BLaER1 (cell line): Measurements from ENCODE around the gene PNPLA3.
A peak's percentile ranks its signal among the peaks of the same experiment; 100 is the strongest.

Experiments used
- H3K27ac ChIP-seq: shearing (Covaris generic); formaldehyde crosslinking; 2 replicates; pipeline ENCODE4 v1.8.1; 2022
- H3K27me3 ChIP-seq: shearing (Covaris generic); formaldehyde crosslinking; 2 replicates; pipeline ENCODE4 v1.8.1; 2022
- H3K36me3 ChIP-seq: shearing (Covaris generic); formaldehyde crosslinking; 2 replicates; pipeline ENCODE4 v1.8.1; 2022
- H3K4me1 ChIP-seq: shearing (Covaris generic); formaldehyde crosslinking; 2 replicates; pipeline ENCODE4 v1.8.1; 2022
- H3K4me2 ChIP-seq: shearing (Covaris generic); formaldehyde crosslinking; 2 replicates; pipeline ENCODE4 v1.8.1; 2022
- H3K4me3 ChIP-seq: shearing (Covaris generic); formaldehyde crosslinking; 2 replicates; pipeline ENCODE4 v1.8.1; 2022
- H3K9ac ChIP-seq: shearing (Covaris generic); formaldehyde crosslinking; 2 replicates; pipeline ENCODE4 v1.8.1; 2022
- H3K9me3 ChIP-seq: shearing (Covaris generic); formaldehyde crosslinking; 2 replicates; pipeline ENCODE4 v1.8.1; 2022
- H4K20me1 ChIP-seq: shearing (Covaris generic); formaldehyde crosslinking; 2 replicates; pipeline ENCODE4 v1.8.1; 2022
- Cebpa-rat ChIP-seq: shearing (Covaris generic); IDR thresholded peaks from 2 replicates; pipeline ENCODE4 v1.8.1; 2022

PNPLA3 gene

DNA sequence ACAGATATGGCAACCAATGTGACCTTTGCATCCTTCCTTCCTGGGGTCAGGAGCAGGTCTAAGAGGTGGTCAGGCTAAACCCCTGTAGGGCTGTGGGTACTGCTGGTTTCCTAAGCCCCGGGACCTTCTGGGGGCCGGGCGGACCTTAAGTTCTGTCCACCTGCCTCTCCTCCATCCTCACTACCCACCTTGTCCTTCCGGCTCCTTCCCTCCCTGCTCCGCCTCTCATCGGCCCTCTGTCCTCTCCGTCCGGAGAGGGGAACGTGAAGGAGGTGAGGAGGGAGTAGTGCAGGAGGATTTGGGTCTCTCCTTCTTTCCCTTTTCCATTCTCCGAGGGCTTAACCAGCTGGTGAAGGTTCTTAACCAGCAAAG, 72.2 kb downstream of the PNPLA3 start:
- Histone ChIP-seq H3K36me3 (peaks cover 71% of the 10 kb centered on the region), H3K27me3 (no peaks in the 10 kb centered on the region), H3K4me3 (peak overlapping the region; percentile 64), H3K4me2 (peak overlapping the region; percentile 92), H3K9ac (peak overlapping the region; percentile 68), H3K27ac (peak overlapping the region; percentile 59), H3K4me1 (peaks cover 56% of the 10 kb centered on the region), H4K20me1 (peaks cover 32% of the 10 kb centered on the region), H3K9me3 (no peaks in the 10 kb centered on the region)
- TF ChIP-seq Cebpa-rat: no peak

DNA sequence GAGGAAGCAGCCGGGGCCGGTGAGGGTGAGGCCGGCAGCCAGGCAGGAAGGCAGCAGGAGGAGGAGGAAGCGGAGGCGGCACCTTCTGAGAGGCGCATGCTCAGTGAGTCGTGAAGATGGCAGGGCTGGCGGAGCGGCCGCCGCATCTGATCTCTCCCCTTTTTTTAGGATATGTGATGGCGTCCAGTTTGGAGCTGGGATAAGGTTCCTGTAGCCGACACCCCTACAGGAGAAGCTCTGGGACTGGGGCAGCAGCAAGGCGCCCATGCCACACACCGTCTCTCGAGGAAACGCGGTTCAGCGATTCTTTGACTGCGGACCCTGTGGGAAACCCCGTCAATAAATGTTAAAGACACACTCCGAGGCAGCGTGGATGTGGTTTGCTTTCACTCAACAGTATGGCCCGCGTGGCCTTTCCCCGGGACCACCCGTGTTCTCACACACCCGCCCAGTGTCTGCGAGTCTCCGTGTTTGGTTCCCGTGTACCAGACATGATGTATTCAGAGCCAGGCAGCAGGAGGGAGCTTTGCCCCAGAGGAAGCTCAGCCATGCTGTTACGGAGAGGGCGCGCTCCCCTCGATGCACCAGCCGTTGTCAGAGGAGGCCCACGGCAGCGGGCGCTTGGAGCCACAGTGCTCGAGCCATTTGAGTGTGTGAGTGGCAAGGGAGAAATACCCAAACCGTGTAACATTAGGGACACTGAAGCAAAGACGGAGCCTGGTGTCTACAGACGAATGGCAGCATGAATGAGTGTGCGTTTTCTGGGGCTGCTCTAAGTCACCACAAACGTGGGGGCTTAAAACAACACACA, 72.8 kb downstream of the PNPLA3 start:
- peaks cover 65% of the 10 kb centered on the region for H3K36me3 ChIP-seq
- peak overlapping the region; percentile 59 for H3K27ac ChIP-seq
- peak overlapping the region; percentile 68 for H3K9ac ChIP-seq
- peak overlapping the region; percentile 64 for H3K4me3 ChIP-seq
- H3K9me3 ChIP-seq: no peaks in the 10 kb centered on the region
- H3K4me1 ChIP-seq: peaks cover 56% of the 10 kb centered on the region
- no peak for TF ChIP-seq Cebpa-rat
- no peaks in the 10 kb centered on the region for H3K27me3 ChIP-seq
- H4K20me1 ChIP-seq: peaks cover 32% of the 10 kb centered on the region
- H3K4me2 ChIP-seq: peak overlapping the region; percentile 92

DNA sequence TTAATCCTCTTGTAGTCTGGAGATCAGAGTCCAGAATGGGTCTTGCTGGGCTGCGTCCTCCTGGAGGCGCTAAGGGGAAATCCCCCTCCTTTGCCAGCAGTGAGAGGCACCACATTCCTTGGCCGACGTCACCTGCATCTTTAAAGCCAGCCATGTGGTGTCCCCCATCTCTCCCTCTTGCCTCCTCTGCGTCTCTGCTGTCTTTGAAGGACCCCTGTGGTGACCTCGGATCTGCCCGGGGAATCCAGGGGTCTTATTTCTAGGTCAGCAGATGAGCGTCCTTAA, 73.3 kb downstream of the PNPLA3 start:
- Histone ChIP-seq H3K27ac (peak overlapping the region; percentile 59; the same call in 1 of the 2 replicates), H3K9ac (no peak overlapping the region), H3K4me3 (no peak overlapping the region), H3K4me1 (peaks cover 56% of the 10 kb centered on the region), H3K9me3 (no peaks in the 10 kb centered on the region), H3K36me3 (peaks cover 64% of the 10 kb centered on the region), H3K4me2 (peak overlapping the region; percentile 92), H3K27me3 (no peaks in the 10 kb centered on the region), H4K20me1 (peaks cover 32% of the 10 kb centered on the region)
- no peak for TF ChIP-seq Cebpa-rat
